ENCODE measurements around the gene SEMA5A.

SEMA5A gene

DNA sequence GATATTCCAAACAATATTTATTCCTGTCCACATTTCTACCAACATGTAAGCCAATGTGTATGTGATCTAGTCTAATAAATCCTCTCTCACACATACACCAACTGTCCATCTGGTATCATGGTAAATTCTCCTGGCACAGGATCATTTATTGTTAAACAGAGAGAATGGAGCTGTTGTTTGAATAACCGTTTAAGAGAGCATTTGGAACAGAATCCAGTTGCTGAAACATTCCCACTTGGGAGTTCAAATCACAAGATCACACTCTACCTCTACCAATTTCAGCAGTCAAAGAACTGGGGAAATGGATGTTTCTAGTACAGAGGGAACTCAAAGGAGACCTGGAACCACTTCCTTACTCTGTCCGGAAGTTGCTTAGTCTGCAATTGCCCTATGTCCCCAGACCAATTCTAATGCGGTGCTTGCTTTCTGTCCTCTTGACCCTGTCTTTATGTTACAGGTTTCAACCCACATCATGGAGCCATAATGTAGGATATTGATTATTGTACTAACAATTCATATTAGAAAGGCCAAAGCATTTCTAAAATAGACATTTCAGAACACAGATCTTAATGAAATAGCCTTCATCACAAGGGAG is 488.4 kb downstream of the SEMA5A start:
- Histone ChIP-seq H3K4me1 (ENCODE audit: control insufficient read depth, insufficient read depth, low read length) (no peaks in the 10 kb centered on the region), H3K27me3 (ENCODE audit: control insufficient read depth, insufficient read depth, low read length) (no peaks in the 10 kb centered on the region), H3K9me3 (ENCODE audit: control insufficient read depth, insufficient read depth, low read length) (no peaks in the 10 kb centered on the region), H3K36me3 (ENCODE audit: control insufficient read depth, insufficient read depth, low read length) (no peaks in the 10 kb centered on the region), H3K4me3 (ENCODE audit: low read length) (no peak overlapping the region), H3K27ac (ENCODE audit: low read length) (no peak overlapping the region)
- no CpG with 5 or more reads among the region's 3 CpGs for WGBS (ENCODE audit: insufficient coverage, insufficient read length)
- DNase-seq (ENCODE audit: low read depth, low spot score): no peak

DNA sequence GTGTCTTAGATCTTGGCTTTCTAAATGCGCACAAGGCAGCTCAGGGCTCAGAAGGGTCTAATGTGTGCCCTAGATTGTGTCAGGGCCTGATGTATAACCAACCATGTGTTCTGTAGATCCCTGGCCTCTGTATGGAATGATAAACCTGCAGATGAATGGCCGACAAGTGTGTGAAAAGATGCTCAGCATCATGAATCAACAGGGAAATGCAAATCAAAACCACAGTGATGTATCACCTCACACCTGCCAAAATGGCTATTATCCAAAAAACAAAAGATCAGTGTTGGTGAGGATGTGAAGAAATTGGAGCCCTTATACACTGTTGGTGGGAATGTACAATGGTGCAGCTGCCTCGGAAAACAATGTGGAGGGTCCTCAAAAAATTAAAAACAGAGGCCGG is 489.8 kb downstream of the SEMA5A start:
- H3K27me3 ChIP-seq (ENCODE audit: control insufficient read depth, insufficient read depth, low read length): no peaks in the 10 kb centered on the region
- no peak for DNase-seq (ENCODE audit: low read depth, low spot score)
- no peaks in the 10 kb centered on the region for H3K36me3 ChIP-seq (ENCODE audit: control insufficient read depth, insufficient read depth, low read length)
- WGBS (ENCODE audit: insufficient coverage, insufficient read length): no CpG with 5 or more reads among the region's 4 CpGs
- H3K4me3 ChIP-seq (ENCODE audit: low read length): no peak overlapping the region
- no peak overlapping the region for H3K27ac ChIP-seq (ENCODE audit: low read length)
- no peaks in the 10 kb centered on the region for H3K4me1 ChIP-seq (ENCODE audit: control insufficient read depth, insufficient read depth, low read length)
- H3K9me3 ChIP-seq (ENCODE audit: control insufficient read depth, insufficient read depth, low read length): no peaks in the 10 kb centered on the region

DNA sequence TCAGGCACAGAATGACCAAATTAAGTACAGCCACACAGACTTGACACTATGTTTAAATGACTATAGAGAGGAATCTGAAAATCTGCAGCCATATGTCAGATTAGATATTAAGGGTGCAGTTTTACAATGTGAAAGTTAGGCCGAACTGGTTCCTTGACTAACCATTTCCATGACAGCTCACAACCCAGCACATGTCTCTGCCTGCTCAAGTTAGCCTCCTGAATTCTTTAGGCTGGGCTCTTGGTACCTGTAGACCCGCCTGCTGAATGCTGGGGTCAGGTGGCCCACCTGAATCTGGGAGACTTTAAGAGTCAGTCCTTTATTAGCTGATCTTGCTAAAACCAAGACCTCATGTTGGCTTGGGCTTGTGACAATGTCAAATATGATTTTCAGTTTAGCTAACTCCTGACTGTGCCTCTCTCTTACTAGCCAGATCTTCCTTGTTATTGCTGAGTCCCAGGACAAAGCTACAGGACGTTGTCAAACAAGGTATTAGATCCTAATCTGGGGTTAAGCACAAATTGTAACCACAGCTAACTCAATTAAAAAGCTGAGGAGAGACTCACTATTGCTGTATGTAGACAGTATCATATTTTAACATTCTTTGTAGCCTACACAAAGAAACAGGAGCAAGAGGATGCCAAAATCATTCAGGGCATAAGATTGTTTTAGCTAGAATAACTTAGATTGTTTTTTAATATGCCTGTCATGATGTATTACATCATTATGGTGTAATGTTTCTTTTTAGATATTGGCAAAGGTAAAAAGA is 490.9 kb downstream of the SEMA5A start:
- Histone ChIP-seq H3K27ac (ENCODE audit: low read length) (no peak overlapping the region), H3K27me3 (ENCODE audit: control insufficient read depth, insufficient read depth, low read length) (no peaks in the 10 kb centered on the region), H3K36me3 (ENCODE audit: control insufficient read depth, insufficient read depth, low read length) (no peaks in the 10 kb centered on the region), H3K9me3 (ENCODE audit: control insufficient read depth, insufficient read depth, low read length) (no peaks in the 10 kb centered on the region), H3K4me1 (ENCODE audit: control insufficient read depth, insufficient read depth, low read length) (no peaks in the 10 kb centered on the region), H3K4me3 (ENCODE audit: low read length) (no peak overlapping the region)
- no peak for DNase-seq (ENCODE audit: low read depth, low spot score)
- no CpG with 5 or more reads among the region's 3 CpGs for WGBS (ENCODE audit: insufficient coverage, insufficient read length)

- no CpG with 5 or more reads among the region's 6 CpGs for WGBS (ENCODE audit: insufficient coverage, insufficient read length)
- no peaks in the 10 kb centered on the region for H3K4me1 ChIP-seq (ENCODE audit: control insufficient read depth, insufficient read depth, low read length)
These were observed 491.6 kb downstream of the SEMA5A start for GRCh38 chr5:9054322-9054721.

GRCh38 chr5:9052421-9052820 is 493.5 kb downstream of the SEMA5A start:
- WGBS (ENCODE audit: insufficient coverage, insufficient read length): no CpG with 5 or more reads among the region's 4 CpGs
- no peak overlapping the region for H3K27ac ChIP-seq (ENCODE audit: low read length)
- H3K27me3 ChIP-seq (ENCODE audit: control insufficient read depth, insufficient read depth, low read length): no peaks in the 10 kb centered on the region
- H3K9me3 ChIP-seq (ENCODE audit: control insufficient read depth, insufficient read depth, low read length): no peaks in the 10 kb centered on the region
- no peak overlapping the region for H3K4me3 ChIP-seq (ENCODE audit: low read length)
- H3K36me3 ChIP-seq (ENCODE audit: control insufficient read depth, insufficient read depth, low read length): no peaks in the 10 kb centered on the region
- no peaks in the 10 kb centered on the region for H3K4me1 ChIP-seq (ENCODE audit: control insufficient read depth, insufficient read depth, low read length)
- DNase-seq (ENCODE audit: low read depth, low spot score): no peak

More at GRCh38 chr5:9054322-9054721, 491.6 kb downstream of the SEMA5A start:
- DNase-seq (ENCODE audit: low read depth, low spot score): no peak
- Histone ChIP-seq H3K9me3 (ENCODE audit: control insufficient read depth, insufficient read depth, low read length) (no peaks in the 10 kb centered on the region), H3K4me3 (ENCODE audit: low read length) (no peak overlapping the region), H3K27me3 (ENCODE audit: control insufficient read depth, insufficient read depth, low read length) (no peaks in the 10 kb centered on the region), H3K36me3 (ENCODE audit: control insufficient read depth, insufficient read depth, low read length) (no peaks in the 10 kb centered on the region), H3K27ac (ENCODE audit: low read length) (no peak overlapping the region)

GRCh38 chr5:9051779-9052178 is 494.1 kb downstream of the SEMA5A start:
- no CpG with 5 or more reads among the region's 11 CpGs for WGBS (ENCODE audit: insufficient coverage, insufficient read length)
- H3K27me3 ChIP-seq (ENCODE audit: control insufficient read depth, insufficient read depth, low read length): no peaks in the 10 kb centered on the region
- DNase-seq (ENCODE audit: low read depth, low spot score): no peak
- no peak overlapping the region for H3K27ac ChIP-seq (ENCODE audit: low read length)
- no peaks in the 10 kb centered on the region for H3K9me3 ChIP-seq (ENCODE audit: control insufficient read depth, insufficient read depth, low read length)
- no peaks in the 10 kb centered on the region for H3K36me3 ChIP-seq (ENCODE audit: control insufficient read depth, insufficient read depth, low read length)
- no peak overlapping the region for H3K4me3 ChIP-seq (ENCODE audit: low read length)
- H3K4me1 ChIP-seq (ENCODE audit: control insufficient read depth, insufficient read depth, low read length): no peaks in the 10 kb centered on the region

DNA sequence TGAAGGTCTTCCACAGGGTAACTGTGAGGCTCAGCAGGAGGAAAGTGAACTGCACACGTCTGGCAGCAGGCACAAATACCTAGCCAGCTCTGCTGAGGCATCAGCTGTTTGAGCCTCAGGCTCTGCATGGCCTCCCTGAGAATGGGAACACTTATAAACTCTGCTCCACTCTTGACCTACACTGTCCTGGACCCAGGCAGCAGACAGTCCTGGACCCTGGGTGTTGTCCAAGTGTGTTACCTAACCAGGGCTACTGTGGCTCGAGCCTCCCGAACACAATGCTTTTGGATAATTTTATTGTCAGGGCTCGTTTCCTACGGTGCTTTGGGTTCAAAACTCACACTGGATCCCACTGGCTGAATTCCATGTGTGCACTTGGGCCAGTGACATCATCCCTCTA is 497.9 kb downstream of the SEMA5A start:
- no peaks in the 10 kb centered on the region for H3K27me3 ChIP-seq (ENCODE audit: control insufficient read depth, insufficient read depth, low read length)
- no peak for DNase-seq (ENCODE audit: low read depth, low spot score)
- no peak overlapping the region for H3K4me3 ChIP-seq (ENCODE audit: low read length)
- H3K9me3 ChIP-seq (ENCODE audit: control insufficient read depth, insufficient read depth, low read length): no peaks in the 10 kb centered on the region
- H3K36me3 ChIP-seq (ENCODE audit: control insufficient read depth, insufficient read depth, low read length): no peaks in the 10 kb centered on the region
- no peak overlapping the region for H3K27ac ChIP-seq (ENCODE audit: low read length)
- no peaks in the 10 kb centered on the region for H3K4me1 ChIP-seq (ENCODE audit: control insufficient read depth, insufficient read depth, low read length)
- no CpG with 5 or more reads among the region's 5 CpGs for WGBS (ENCODE audit: insufficient coverage, insufficient read length)

GRCh38 chr5:9046756-9047481 is 499.0 kb downstream of the SEMA5A start:
- no CpG with 5 or more reads among the region's 3 CpGs for WGBS (ENCODE audit: insufficient coverage, insufficient read length)

DNA sequence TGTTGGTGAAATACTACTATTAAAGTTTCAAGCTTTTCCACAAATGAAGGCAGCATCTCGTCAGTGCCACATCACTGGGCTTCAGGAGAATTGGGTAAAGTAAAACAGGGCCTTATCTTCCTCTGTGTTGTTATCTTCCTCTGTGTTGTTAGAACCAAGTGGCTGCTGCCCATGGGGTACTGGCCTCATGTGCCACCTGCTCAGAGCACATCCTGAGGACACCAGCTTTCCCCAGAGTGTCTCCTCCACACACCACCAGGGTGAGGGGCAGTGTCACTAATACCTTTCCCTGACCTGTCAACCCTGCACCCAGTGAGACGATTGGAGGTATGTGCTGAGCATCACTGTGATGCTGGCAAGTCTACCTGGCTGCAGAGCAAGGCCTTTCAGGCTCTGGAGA is 499.9 kb downstream of the SEMA5A start:
- H3K27me3 ChIP-seq (ENCODE audit: control insufficient read depth, insufficient read depth, low read length): no peaks in the 10 kb centered on the region
- no peak for DNase-seq (ENCODE audit: low read depth, low spot score)
- H3K4me1 ChIP-seq (ENCODE audit: control insufficient read depth, insufficient read depth, low read length): no peaks in the 10 kb centered on the region
- no peaks in the 10 kb centered on the region for H3K9me3 ChIP-seq (ENCODE audit: control insufficient read depth, insufficient read depth, low read length)
- H3K4me3 ChIP-seq (ENCODE audit: low read length): no peak overlapping the region
- H3K36me3 ChIP-seq (ENCODE audit: control insufficient read depth, insufficient read depth, low read length): no peaks in the 10 kb centered on the region
- no CpG with 5 or more reads among the region's 2 CpGs for WGBS (ENCODE audit: insufficient coverage, insufficient read length)
- H3K27ac ChIP-seq (ENCODE audit: low read length): no peak overlapping the region

More at GRCh38 chr5:9046756-9047481, 499.0 kb downstream of the SEMA5A start:
- no peaks in the 10 kb centered on the region for H3K36me3 ChIP-seq (ENCODE audit: control insufficient read depth, insufficient read depth, low read length)
- H3K9me3 ChIP-seq (ENCODE audit: control insufficient read depth, insufficient read depth, low read length): no peaks in the 10 kb centered on the region
- H3K27ac ChIP-seq (ENCODE audit: low read length): no peak overlapping the region
- no peaks in the 10 kb centered on the region for H3K4me1 ChIP-seq (ENCODE audit: control insufficient read depth, insufficient read depth, low read length)
- H3K4me3 ChIP-seq (ENCODE audit: low read length): no peak overlapping the region
- no peak for DNase-seq (ENCODE audit: low read depth, low spot score)
- no peaks in the 10 kb centered on the region for H3K27me3 ChIP-seq (ENCODE audit: control insufficient read depth, insufficient read depth, low read length)

GRCh38 chr5:9042241-9042640 is 503.6 kb downstream of the SEMA5A start:
- no peak overlapping the region for H3K4me3 ChIP-seq (ENCODE audit: low read length)

More at GRCh38 chr5:9042241-9042640, 503.6 kb downstream of the SEMA5A start:
- Histone ChIP-seq H3K36me3 (ENCODE audit: control insufficient read depth, insufficient read depth, low read length) (no peaks in the 10 kb centered on the region), H3K4me1 (ENCODE audit: control insufficient read depth, insufficient read depth, low read length) (0 out of 2 replicates have a peak, but pooled peaks cover 2% of the 10 kb centered on the region), H3K27me3 (ENCODE audit: control insufficient read depth, insufficient read depth, low read length) (no peaks in the 10 kb centered on the region), H3K27ac (ENCODE audit: low read length) (no peak overlapping the region), H3K9me3 (ENCODE audit: control insufficient read depth, insufficient read depth, low read length) (no peaks in the 10 kb centered on the region; the same call in 1 of the 2 replicates)
- no CpG with 5 or more reads among the region's 1 CpG for WGBS (ENCODE audit: insufficient coverage, insufficient read length)
- no peak for DNase-seq (ENCODE audit: low read depth, low spot score)
